HUES64 (cell line): Measurements from ENCODE around the gene DLGAP1.

ENCODE experiments used
- H3K27ac ChIP-seq: 2 replicates; pipeline ENCODE4 v1.7.0; 2013; ENCODE audit warnings: low read depth, low read length, inconsistent platforms
- H3K27me3 ChIP-seq: 2 replicates; pipeline ENCODE4 v1.6.1; 2013; ENCODE audit warnings: mild to moderate bottlenecking, low read length; ENCODE audit not compliant: insufficient read depth
- H3K36me3 ChIP-seq: 2 replicates; pipeline ENCODE4 v1.6.1; 2013; ENCODE audit warnings: mild to moderate bottlenecking, low read length; ENCODE audit not compliant: insufficient read depth
- H3K4me1 ChIP-seq: 2 replicates; pipeline ENCODE4 v1.6.1; 2013; ENCODE audit warnings: mild to moderate bottlenecking, low read length, moderate library complexity; ENCODE audit not compliant: insufficient read depth
- H3K4me3 ChIP-seq: 2 replicates; pipeline ENCODE4 v1.5.1; 2013; ENCODE audit warnings: mild to moderate bottlenecking, low read length, moderate library complexity
- H3K9ac ChIP-seq: 2 replicates; pipeline ENCODE4 v1.6.1; 2013; ENCODE audit warnings: mild to moderate bottlenecking, low read depth, low read length
- H3K9me3 ChIP-seq: 2 replicates; pipeline ENCODE4 v1.6.1; 2013; ENCODE audit warnings: low read depth, low read length; ENCODE audit not compliant: insufficient read depth
- WGBS: fragments of 150-250, 120-280 bp; methylation state at CpG from one replicate; pipeline ENCODE4 v1.1.7; 2013; ENCODE audit warnings: missing lambda C conversion rate; 5-methylcytosine and 5-hydroxymethylcytosine counted together

The DLGAP1 gene

GRCh38 chr18:3814816-3815215 lies 640.3 kb downstream of the DLGAP1 start:
- H3K27ac ChIP-seq, result no peak overlapping the region
- H3K4me3 ChIP-seq, result no peak overlapping the region
- no peak overlapping the region for H3K9ac ChIP-seq
- H3K27me3 ChIP-seq, result no peaks in the 10 kb centered on the region
- 97% methylated on average over 3 of the region's 3 CpGs for WGBS
- 0 out of 2 replicates have a peak, but pooled peaks cover 10% of the 10 kb centered on the region for H3K36me3 ChIP-seq
- no peaks in the 10 kb centered on the region for H3K4me1 ChIP-seq
- H3K9me3 ChIP-seq, result no peaks in the 10 kb centered on the region

GRCh38 chr18:3810296-3810695 lies 644.8 kb downstream of the DLGAP1 start:
- Histone ChIP-seq H3K36me3 (0 out of 2 replicates have a peak, but pooled peaks cover 10% of the 10 kb centered on the region), H3K27ac (no peak overlapping the region), H3K9me3 (no peaks in the 10 kb centered on the region), H3K9ac (no peak overlapping the region), H3K27me3 (no peaks in the 10 kb centered on the region), H3K4me3 (no peak overlapping the region), H3K4me1 (peaks cover 8% of the 10 kb centered on the region)
- WGBS, result 100% methylated on average over 2 of the region's 2 CpGs

GRCh38 chr18:3808985-3809780 lies 645.9 kb downstream of the DLGAP1 start:
- peaks cover 8% of the 10 kb centered on the region for H3K4me1 ChIP-seq
- H3K4me3 ChIP-seq, result no peak overlapping the region
- H3K9me3 ChIP-seq, result no peaks in the 10 kb centered on the region
- H3K27me3 ChIP-seq, result no peaks in the 10 kb centered on the region
- WGBS, result 79% methylated on average over 6 of the region's 6 CpGs
- H3K36me3 ChIP-seq, result 0 out of 2 replicates have a peak, but pooled peaks cover 10% of the 10 kb centered on the region
- no peak overlapping the region for H3K9ac ChIP-seq
- no peak overlapping the region for H3K27ac ChIP-seq

- no peak overlapping the region for H3K27ac ChIP-seq
- no peak overlapping the region for H3K9ac ChIP-seq
- peaks cover 8% of the 10 kb centered on the region for H3K4me1 ChIP-seq
- no peaks in the 10 kb centered on the region for H3K27me3 ChIP-seq
- H3K4me3 ChIP-seq, result no peak overlapping the region
- H3K9me3 ChIP-seq, result no peaks in the 10 kb centered on the region
- 74% methylated on average over 4 of the region's 4 CpGs for WGBS
- no peaks in the 10 kb centered on the region for H3K36me3 ChIP-seq
Measured at GRCh38 chr18:3806656-3807055, 648.5 kb downstream of the DLGAP1 start.

- Histone ChIP-seq H3K4me1 (peaks cover 9% of the 10 kb centered on the region), H3K9ac (no peak overlapping the region), H3K27ac (no peak overlapping the region), H3K27me3 (no peaks in the 10 kb centered on the region), H3K4me3 (no peak overlapping the region), H3K9me3 (no peaks in the 10 kb centered on the region), H3K36me3 (no peaks in the 10 kb centered on the region)
- WGBS, result 87% methylated on average over 4 of the region's 4 CpGs
Measured at GRCh38 chr18:3804336-3804735, 650.8 kb downstream of the DLGAP1 start.

GRCh38 chr18:3803350-3803749 lies 651.8 kb downstream of the DLGAP1 start:
- Histone ChIP-seq H3K27ac (no peak overlapping the region), H3K4me3 (no peak overlapping the region), H3K27me3 (no peaks in the 10 kb centered on the region), H3K9me3 (no peaks in the 10 kb centered on the region), H3K36me3 (no peaks in the 10 kb centered on the region), H3K9ac (no peak overlapping the region), H3K4me1 (peaks cover 12% of the 10 kb centered on the region)
- WGBS, result 93% methylated on average over 4 of the region's 4 CpGs

- WGBS, result 97% methylated on average over 3 of the region's 4 CpGs
- H3K36me3 ChIP-seq, result no peaks in the 10 kb centered on the region
- peaks cover 9% of the 10 kb centered on the region for H3K4me1 ChIP-seq
- H3K27me3 ChIP-seq, result no peaks in the 10 kb centered on the region
- H3K9ac ChIP-seq, result no peak overlapping the region
- H3K9me3 ChIP-seq, result no peaks in the 10 kb centered on the region
- H3K4me3 ChIP-seq, result no peak overlapping the region
- H3K27ac ChIP-seq, result no peak overlapping the region
Measured at GRCh38 chr18:3799515-3799914, 655.6 kb downstream of the DLGAP1 start.

- H3K9ac ChIP-seq, result no peak overlapping the region
- no peak overlapping the region for H3K27ac ChIP-seq
- no peak overlapping the region for H3K4me3 ChIP-seq
- H3K4me1 ChIP-seq, result peaks cover 10% of the 10 kb centered on the region; the same call in 1 of the 2 replicates
- WGBS, result 88% methylated on average over 3 of the region's 3 CpGs
- no peaks in the 10 kb centered on the region for H3K36me3 ChIP-seq
- no peaks in the 10 kb centered on the region for H3K9me3 ChIP-seq
- H3K27me3 ChIP-seq, result no peaks in the 10 kb centered on the region
Measured at GRCh38 chr18:3798032-3798431, 657.1 kb downstream of the DLGAP1 start.

GRCh38 chr18:3796434-3796833 lies 658.7 kb downstream of the DLGAP1 start:
- Histone ChIP-seq H3K27ac (no peak overlapping the region), H3K4me3 (no peak overlapping the region), H3K9ac (no peak overlapping the region), H3K4me1 (peaks cover 10% of the 10 kb centered on the region; the same call in 1 of the 2 replicates), H3K27me3 (no peaks in the 10 kb centered on the region), H3K36me3 (no peaks in the 10 kb centered on the region), H3K9me3 (no peaks in the 10 kb centered on the region)
- WGBS, result 84% methylated on average over 6 of the region's 6 CpGs

- no peak overlapping the region for H3K4me3 ChIP-seq
- 67% methylated on average over 7 of the region's 9 CpGs for WGBS
- H3K36me3 ChIP-seq, result no peaks in the 10 kb centered on the region
- H3K4me1 ChIP-seq, result peaks cover 10% of the 10 kb centered on the region; the same call in 1 of the 2 replicates
- no peaks in the 10 kb centered on the region for H3K9me3 ChIP-seq
- no peaks in the 10 kb centered on the region for H3K27me3 ChIP-seq
- no peak overlapping the region for H3K9ac ChIP-seq
- H3K27ac ChIP-seq, result no peak overlapping the region
Measured at GRCh38 chr18:3794537-3795348, 660.4 kb downstream of the DLGAP1 start.

- no peaks in the 10 kb centered on the region for H3K27me3 ChIP-seq
- 0 out of 2 replicates have a peak, but pooled peaks cover 7% of the 10 kb centered on the region for H3K4me1 ChIP-seq
- no peaks in the 10 kb centered on the region for H3K9me3 ChIP-seq
- WGBS, result 90% methylated on average over 6 of the region's 6 CpGs
- H3K36me3 ChIP-seq, result no peaks in the 10 kb centered on the region
- H3K27ac ChIP-seq, result no peak overlapping the region
- H3K4me3 ChIP-seq, result no peak overlapping the region
- H3K9ac ChIP-seq, result no peak overlapping the region
Measured at GRCh38 chr18:3793545-3793944, 661.6 kb downstream of the DLGAP1 start.
